SH-SY5Y (cell line): ENCODE results near the gene SND1.

Experiments used
- GATA2 ChIP-seq: IDR thresholded peaks from 2 replicates; pipeline ENCODE4 v1.6.1; 2011; ENCODE audit warnings: mild to moderate bottlenecking, low read depth, low read length
- GATA3 ChIP-seq: IDR thresholded peaks from 2 replicates; pipeline ENCODE4 v1.6.1; 2011; ENCODE audit warnings: low read depth, mild to moderate bottlenecking, low read length, moderate library complexity

SND1 gene

DNA sequence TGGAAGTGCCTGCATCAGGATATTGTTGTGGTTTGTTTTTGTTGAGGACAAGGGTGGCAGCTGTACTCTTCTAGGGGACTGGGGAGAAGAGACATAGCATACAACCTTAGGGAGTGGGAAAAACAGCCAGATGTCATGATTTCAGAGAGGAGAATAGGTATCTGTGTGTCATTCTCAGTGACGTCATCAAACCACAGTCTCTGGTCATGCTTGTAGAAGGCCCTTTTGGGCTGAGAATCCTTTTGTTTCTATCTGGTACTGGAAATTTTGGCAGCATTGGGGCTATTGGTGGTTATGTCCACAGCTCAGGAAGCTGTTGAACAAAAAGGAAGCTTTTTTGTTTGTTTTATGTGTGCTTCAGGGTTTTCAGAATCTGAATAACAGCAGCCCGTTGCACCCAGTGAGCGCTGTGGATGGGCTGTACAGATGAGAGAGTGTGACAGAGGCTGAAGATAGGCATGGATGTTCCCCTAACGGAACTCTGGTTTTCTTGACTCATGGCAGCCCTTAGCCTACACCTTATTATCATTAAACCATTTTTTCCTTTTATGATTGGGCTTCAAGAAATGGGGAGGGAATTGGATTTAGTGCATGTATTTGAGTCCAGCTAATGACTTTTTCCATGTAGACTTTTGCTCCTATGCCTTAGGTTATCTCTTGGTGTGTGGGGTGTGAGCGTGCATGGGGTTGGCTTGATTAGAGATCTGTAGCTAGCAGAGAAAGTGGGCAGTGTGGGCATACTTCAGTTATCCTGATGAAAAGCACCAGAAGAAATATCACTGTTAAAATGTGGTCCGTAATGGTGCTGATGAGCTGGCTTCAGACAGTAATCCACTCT is 65.7 kb downstream of the SND1 start:
- TF ChIP-seq GATA3 (no peak), GATA2 (no peak)

DNA sequence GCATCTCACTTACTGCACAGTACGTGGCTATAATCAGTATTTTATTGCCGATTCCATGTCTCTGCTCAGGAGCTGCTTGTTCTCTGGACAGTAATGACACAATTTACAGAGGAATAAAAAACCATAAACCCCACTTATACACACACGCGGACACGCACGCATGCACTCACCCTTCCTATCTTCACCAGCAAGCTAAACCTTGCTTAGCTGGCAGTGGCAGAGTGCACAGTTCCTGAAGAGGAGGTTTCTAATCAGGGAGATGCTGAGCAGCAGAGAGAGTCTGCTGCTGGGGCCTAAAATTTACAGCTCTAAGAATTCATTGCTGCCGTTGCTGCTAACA is 66.3 kb downstream of the SND1 start:
- no peak for TF ChIP-seq GATA2
- no peak for TF ChIP-seq GATA3

DNA sequence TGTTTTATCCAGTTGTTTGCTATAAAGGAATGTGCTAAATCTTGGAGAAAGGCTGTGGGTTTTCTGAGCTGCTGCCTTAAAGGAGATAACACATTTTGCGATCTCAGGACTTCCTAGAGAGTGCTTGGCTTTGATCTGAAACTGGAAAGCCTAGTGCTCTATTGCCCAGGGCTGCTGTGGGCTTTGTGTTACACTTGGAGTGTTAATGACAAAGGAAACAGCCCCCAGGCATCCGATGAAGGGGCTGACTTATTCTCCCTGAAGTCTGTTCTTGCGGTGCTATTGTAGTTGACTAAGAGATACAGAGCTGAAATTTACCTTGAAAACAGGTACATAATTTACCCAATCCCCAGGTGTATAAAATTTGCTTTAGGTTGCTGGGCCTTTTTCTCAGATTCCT is 74.5 kb downstream of the SND1 start:
- TF ChIP-seq GATA2 (no peak), GATA3 (no peak)

DNA sequence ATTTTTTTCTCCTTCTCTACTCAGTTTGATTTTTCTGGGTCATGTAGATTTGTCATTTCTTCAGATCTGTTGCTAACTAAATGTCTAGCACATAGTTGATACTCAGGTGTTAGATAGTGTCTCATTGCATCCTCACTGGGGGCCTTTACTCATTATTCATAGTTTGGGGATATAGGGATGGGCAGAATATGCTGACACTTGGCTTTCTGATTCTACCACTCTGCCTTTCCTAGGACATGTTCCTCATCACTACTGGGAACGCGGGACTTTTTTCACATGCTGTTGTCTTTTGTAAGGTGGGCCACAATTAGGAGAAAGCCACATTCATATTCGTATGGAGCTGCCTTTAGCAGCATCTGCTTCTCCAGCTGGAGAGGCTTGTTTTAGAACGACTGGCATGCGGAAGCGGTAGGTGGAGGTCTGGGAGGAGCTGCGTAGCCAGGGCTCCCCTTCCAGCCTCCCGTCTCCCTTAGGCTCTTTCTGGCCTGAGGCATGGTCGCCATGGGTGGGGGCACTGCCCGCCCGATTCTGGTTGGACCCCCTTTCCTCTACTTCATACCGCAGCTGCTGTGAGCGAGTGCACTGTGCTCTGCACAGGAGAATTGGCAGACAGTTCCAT is 78.8 kb downstream of the SND1 start:
- TF ChIP-seq GATA2 (no peak), GATA3 (no peak)

DNA sequence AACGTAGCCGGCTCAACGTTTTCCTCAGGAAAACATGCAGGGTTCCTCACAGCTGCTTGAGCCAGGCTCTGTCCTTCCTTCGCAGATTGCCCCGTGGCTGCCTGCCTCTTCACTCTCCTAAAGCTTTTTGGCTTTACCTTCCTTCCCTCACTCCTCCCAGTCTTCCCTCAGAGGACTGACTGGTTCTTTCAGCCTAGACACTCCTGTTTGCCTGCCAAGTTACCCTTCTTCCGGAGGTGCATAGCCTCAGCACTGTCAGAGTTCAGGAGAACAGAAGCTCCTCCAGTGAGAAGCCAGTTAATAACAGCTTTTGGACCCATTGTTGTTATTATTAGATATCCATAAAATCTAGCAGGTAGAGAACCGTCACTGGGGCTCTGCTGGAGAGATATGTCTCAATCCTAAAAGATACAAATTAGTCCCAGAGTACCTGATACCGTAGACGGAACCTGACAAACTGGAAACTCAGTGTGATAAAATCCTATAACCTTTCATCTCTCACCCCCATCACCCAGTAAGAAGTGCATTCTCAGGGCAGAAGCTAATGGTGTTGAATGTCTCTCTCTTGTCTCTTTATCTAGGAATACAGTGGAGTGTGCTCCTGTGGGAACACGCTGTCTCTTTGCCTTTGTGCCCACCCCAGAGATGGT is 79.6 kb downstream of the SND1 start:
- no peak for TF ChIP-seq GATA3
- TF ChIP-seq GATA2: no peak

DNA sequence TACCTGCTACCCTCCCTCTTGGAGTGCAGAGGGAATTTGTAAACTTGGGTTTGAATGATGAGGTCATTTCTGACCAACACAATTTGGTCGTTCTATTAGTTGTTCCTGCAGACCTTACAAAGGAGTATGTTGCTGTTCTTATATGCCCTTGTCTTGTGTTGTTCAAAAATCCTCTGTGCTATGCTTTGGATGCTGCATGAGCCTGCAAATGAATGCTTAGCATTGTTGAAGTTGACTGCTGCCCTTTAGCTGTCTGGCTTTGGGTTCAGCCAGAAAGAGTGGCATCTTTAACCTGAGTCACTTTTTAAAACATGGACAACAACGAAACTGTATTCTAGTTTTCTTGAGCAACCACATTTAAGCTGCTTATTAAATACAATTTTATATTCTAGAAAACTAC is 80.3 kb downstream of the SND1 start:
- TF ChIP-seq GATA3 (no peak), GATA2 (no peak)

DNA sequence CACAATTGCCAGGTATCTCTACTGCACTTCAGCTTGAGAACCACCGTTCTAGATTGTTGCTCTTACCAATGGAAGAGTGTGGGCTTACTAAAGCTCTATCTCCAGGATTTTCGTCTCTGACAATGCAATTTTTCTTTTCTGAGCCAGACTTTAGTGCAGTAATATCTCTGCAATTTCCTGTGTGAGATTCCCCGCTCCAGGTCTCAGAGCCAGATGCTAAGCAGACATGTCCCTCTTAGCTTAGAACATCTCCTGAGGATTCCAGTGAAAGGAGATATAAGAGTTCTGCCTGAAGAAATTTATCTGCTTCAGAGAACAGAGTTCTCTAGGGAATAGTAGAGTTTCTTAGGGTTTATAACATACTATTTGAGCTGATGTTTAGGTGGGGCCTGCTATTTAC is 82.0 kb downstream of the SND1 start:
- TF ChIP-seq GATA2 (no peak), GATA3 (no peak)

DNA sequence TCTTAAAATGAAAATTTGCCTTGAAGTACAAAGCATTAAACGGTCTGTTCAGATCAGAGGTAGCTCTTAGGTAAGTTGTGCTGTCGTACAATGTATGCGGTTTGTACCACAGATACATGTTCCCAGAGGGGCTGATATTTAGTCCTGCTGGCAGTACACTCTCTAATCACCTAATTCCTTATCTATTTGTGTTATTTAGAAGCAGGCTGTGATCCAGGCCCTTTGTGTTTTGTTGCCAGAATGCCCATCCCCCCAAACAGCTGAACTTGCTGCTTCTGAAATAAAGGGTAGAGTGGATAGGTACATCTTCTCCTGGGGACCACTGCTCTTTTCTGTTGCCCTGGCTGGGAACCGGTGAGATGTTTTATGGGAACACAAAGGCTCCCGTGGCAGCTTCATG is 84.5 kb downstream of the SND1 start:
- peak; percentile 69 for TF ChIP-seq GATA2
- TF ChIP-seq GATA3: no peak

DNA sequence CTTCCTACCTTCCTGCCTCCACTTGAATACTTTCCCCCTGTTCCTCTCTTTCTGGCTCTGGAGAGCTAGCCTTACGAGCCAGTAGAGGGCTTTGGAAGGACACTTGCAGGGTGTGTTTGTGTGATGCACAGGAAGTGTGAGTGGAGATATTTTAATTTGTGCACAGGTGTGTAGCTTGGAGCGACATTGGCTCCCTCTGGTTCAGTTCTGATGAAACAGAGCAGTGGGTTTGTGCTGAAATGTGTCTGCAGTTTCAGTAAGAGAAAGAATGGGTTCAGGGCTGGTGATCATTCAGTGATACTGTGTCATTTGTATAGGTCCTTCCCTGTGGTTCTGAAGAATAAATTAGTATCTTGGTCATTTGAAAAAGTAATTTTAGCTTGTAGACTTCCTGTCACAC is 86.9 kb downstream of the SND1 start:
- TF ChIP-seq GATA2: no peak
- TF ChIP-seq GATA3: no peak

DNA sequence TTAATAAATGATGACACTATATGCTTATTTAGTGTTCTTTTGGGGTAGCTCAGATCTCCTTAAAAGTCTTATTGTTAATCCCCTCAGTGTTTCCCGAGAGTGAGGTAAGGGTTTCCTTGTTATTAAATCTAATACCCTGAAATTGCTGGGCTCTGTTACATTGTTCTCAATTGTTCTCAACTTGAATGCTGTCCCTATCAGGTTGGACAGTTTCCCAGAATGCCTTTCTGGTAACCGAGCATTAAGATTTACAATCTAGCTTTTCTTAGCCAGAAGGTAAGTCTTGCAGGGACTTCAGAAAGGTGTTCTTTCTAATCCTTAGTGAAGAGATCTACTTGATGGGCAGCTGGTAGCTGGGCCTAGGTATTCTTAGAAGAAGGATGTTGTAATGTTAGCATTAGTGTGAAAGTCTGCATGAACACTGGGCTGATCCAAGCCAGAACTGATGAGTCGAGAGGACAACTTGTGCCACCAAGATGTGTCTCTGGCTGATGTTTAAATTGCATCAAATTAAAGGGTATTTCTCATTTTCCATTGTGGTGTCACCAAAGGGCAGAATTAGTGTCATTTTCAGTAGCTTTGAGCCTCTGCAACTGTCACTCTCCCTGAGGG is 89.9 kb downstream of the SND1 start:
- TF ChIP-seq GATA2 (no peak), GATA3 (no peak)

DNA sequence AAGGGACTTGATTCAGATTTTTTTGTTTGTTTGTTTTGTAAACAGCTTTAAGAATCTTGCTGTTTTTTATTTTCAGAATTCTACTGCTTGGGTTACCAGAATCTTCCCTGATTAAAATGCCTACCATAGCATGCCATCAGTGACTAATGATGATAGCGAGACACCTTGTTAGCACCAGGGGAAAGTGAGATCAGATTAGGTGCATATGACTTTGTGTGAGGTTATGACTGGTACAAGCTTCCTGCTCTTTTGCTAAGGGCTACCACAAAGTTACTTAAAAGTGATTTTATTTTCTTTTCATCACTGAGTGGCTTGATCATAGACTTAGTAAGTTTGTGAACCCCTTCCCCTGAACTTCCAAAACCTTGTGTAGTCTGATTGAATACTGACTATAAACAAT is 93.5 kb downstream of the SND1 start:
- TF ChIP-seq GATA2 (no peak), GATA3 (no peak)

DNA sequence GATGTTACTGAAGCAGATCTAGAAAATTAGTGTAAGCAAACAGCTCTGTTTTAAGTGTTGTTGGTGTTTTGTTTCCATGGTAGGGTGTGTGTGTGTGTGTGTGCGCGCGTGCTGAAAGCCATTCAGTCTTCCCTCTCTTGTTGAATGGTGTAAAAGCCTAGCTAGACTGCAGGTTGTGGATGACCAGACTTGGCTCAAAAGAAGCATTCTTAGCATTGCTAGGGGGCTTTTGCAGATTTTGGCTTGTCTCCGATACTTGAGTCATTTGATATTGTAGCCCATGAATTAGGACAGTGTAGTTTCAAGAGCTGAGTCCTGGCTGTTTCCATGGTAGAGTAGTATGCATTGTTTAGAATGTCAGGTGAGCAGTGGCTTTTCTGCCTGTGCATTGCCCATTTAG is 99.1 kb downstream of the SND1 start:
- TF ChIP-seq GATA2 (no peak), GATA3 (no peak)

DNA sequence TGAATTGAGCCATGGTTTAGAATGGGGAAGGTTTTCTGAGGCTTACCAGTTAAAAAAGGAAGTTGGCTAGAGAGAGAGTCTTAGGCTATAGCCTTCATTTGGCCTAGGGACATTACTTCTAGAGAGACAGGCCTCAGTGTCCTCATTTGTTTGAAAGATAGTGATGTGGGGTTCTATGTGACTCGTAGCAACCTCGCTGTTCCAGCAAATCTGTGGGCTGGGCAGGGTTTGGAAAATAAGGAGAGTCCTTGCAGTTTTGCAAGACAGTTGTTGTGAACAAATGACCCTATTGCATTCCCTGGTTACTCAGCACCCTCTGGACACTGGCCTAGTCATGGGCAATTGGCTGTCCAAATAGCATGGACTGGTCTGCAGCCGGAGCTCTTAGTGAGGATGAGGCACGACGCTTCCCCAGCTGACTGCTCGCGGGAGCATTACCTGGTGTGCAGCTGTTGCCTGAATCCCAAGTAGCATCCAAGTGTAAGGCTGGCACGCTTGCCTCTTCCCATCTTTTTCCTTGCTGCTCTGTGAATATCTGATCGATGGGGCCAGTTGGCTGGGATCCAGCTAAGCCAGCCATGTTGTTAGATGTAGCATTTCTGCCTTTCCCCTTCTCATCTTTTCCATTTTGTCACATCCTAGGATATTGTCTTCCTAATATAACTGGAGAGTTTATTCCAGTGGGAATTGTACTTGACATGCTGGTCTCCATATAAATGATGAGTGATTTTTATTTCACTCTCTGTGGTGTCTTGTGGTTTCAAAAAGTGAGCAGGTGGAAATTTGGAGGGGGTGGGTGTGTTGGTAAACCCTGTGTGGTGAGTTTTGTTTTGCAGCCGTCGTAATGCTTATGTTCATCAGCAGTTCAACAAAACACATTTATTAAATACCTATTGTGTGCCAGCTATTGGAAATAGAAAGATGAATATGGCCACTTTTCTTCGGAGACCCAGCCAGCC is 99.8 kb downstream of the SND1 start:
- TF ChIP-seq GATA2 (no peak), GATA3 (no peak)
